Endothelial cell of umbilical vein (primary cell): Measurements from ENCODE around the gene NOTCH3.

Source experiments
- CTCF ChIP-seq, 2 donors: IDR thresholded peaks; 1 replicate in 1 of 2; 2 replicates in 1 of 2; pipeline ENCODE4 v1.5.1; 2011; ENCODE audit warnings: low read length in 2 of 2, mild to moderate bottlenecking in 2 of 2, moderate library complexity in 2 of 2, control low read depth in 1 of 2, inconsistent platforms in 1 of 2, low read depth in 1 of 2; ENCODE audit not compliant: insufficient read depth in 1 of 2; ENCODE audit errors: extremely low read depth in 1 of 2
- EZH2 ChIP-seq: IDR thresholded peaks from 2 replicates; pipeline ENCODE4 v1.6.1; 2012; ENCODE audit warnings: borderline replicate concordance, low read depth, mild to moderate bottlenecking, moderate library complexity, low read length, inconsistent platforms; ENCODE audit not compliant: severe bottlenecking
- FOS ChIP-seq: IDR thresholded peaks from 2 replicates; pipeline ENCODE4 v1.6.1; 2011; ENCODE audit warnings: mild to moderate bottlenecking, low read length, moderate library complexity, borderline replicate concordance; ENCODE audit not compliant: insufficient read depth
- GATA2 ChIP-seq: IDR thresholded peaks from 2 replicates; pipeline ENCODE4 v1.7.0; 2011; ENCODE audit warnings: low read depth, mild to moderate bottlenecking, moderate library complexity, mixed read lengths, low read length; ENCODE audit not compliant: insufficient read length, insufficient read depth
- JUN ChIP-seq: IDR thresholded peaks from 2 replicates; pipeline ENCODE4 v1.6.1; 2011; ENCODE audit warnings: borderline replicate concordance, low read depth; ENCODE audit not compliant: insufficient read length, insufficient read depth
- MAX ChIP-seq: IDR thresholded peaks from 2 replicates; pipeline ENCODE4 v1.6.1; 2011; ENCODE audit not compliant: insufficient read depth, insufficient read length
- MYC ChIP-seq: IDR thresholded peaks from one replicate; pipeline ENCODE4 v1.6.1; 2011; ENCODE audit warnings: mild to moderate bottlenecking, low read depth, low read length
- POLR2A ChIP-seq: IDR thresholded peaks from 2 replicates; pipeline ENCODE4 v1.6.1; 2012; ENCODE audit warnings: low read depth, mild to moderate bottlenecking, control low read depth, low read length
- POLR2AphosphoS5 ChIP-seq: IDR thresholded peaks from 2 replicates; pipeline ENCODE4 v1.6.1; 2012; ENCODE audit warnings: low read depth, mild to moderate bottlenecking, control low read depth, low read length, moderate library complexity; ENCODE audit not compliant: insufficient read depth

GRCh38 chr19:15109768-15110417 is 90.9 kb downstream of the NOTCH3 start:
- no peak for TF ChIP-seq MYC
- TF ChIP-seq CTCF (IDR thresholded peaks at IDR 0.05; ENCODE audit: extremely low read depth in 1 of 2, insufficient read depth in 1 of 2, low read depth in 1 of 2, low read length in 2 of 2) = no peak
- TF ChIP-seq EZH2 = no peak
- no peak for TF ChIP-seq POLR2A
- TF ChIP-seq JUN = no peak
- TF ChIP-seq MAX = no peak
- TF ChIP-seq POLR2AphosphoS5 = no peak
- no peak for TF ChIP-seq GATA2
- TF ChIP-seq FOS = no peak
